GM12865 (cell line): ENCODE results near the gene SCFD2.

Source experiments
- DNase-seq: peaks from one replicate; pipeline ENCODE4 v3.0.0; 2010; ENCODE audit warnings: low read depth
- H3K4me3 ChIP-seq: 2 replicates; pipeline ENCODE4 v1.5.1; 2011; ENCODE audit warnings: mild to moderate bottlenecking, low read depth, low read length, control low read depth
- CTCF ChIP-seq: IDR thresholded peaks from 2 replicates; pipeline ENCODE4 v1.5.1; 2011; ENCODE audit warnings: low read length, control low read depth, low read depth, inconsistent platforms; ENCODE audit not compliant: insufficient read depth; ENCODE audit errors: missing control alignments

Gene SCFD2

GRCh38 chr4:52962721-52963120 is 403.1 kb downstream of the SCFD2 start:
- no peak for TF ChIP-seq CTCF
- no peak overlapping the region for H3K4me3 ChIP-seq
- no peak for DNase-seq

- no peak for TF ChIP-seq CTCF
- DNase-seq = no peak
- no peak overlapping the region for H3K4me3 ChIP-seq
Observed at GRCh38 chr4:52961666-52962412, 404.0 kb downstream of the SCFD2 start.

GRCh38 chr4:52959541-52959940 is 406.3 kb downstream of the SCFD2 start:
- H3K4me3 ChIP-seq = no peak overlapping the region
- no peak for DNase-seq
- TF ChIP-seq CTCF = no peak

GRCh38 chr4:52957835-52958631 is 407.8 kb downstream of the SCFD2 start:
- no peak for DNase-seq
- no peak overlapping the region for H3K4me3 ChIP-seq
- TF ChIP-seq CTCF = no peak

- DNase-seq = no peak
- H3K4me3 ChIP-seq = no peak overlapping the region
- no peak for TF ChIP-seq CTCF
Observed at GRCh38 chr4:52957220-52957686, 408.6 kb downstream of the SCFD2 start.

- TF ChIP-seq CTCF = no peak
- DNase-seq = no peak
- H3K4me3 ChIP-seq = no peak overlapping the region
Observed at GRCh38 chr4:52956691-52957090, 409.2 kb downstream of the SCFD2 start.
